GM12878 (cell line): ENCODE results near the gene OR11H7. TPM values are rescaled to one million over a fixed set of nuclear protein-coding genes. Genes with fewer than 3 reads are reported as not detected.

Experiments used
- ATAC-seq: fragments of 200-7000 bp; cut with Tn5 transposase; 3 replicates; pipeline ENCODE4 v1.9.1; 2020; ENCODE audit warnings: mild to moderate bottlenecking, moderate library complexity
- BruUV-seq: library from RNA; stranded (reverse); fragments of 400-500 nt; replicated peaks from 2 replicates; lab custom pipeline; 2021; lab: Mats Ljungman, UMichigan
- CTCF ChIA-PET: fragments of 300-600 bp; sonication (Branson Sonifier 250); formaldehyde crosslinking; extraction: SDS; loops from one replicate; lab custom pipeline; 2021; ENCODE audit warnings: inconsistent platforms; lab: Yijun Ruan, JAX
- POLR2A ChIA-PET: fragments of 350-600 bp; formaldehyde crosslinking; extraction: SDS; loops from one replicate; lab custom pipeline; 2021; ENCODE audit warnings: inconsistent platforms; lab: Charles Lee
- RAD21 ChIA-PET: fragments of 300-600 bp; sonication (Branson Sonifier 250); formaldehyde crosslinking; loops from one replicate; lab custom pipeline; 2023; ENCODE audit warnings: antibody characterized with exemption; ENCODE audit not compliant: unreplicated experiment; lab: Charles Lee
- SMC1A ChIA-PET: fragments of 300-600 bp; sonication (Branson Sonifier 250); formaldehyde crosslinking; loops from one replicate; lab custom pipeline; 2023; ENCODE audit not compliant: unreplicated experiment, uncharacterized antibody; lab: Charles Lee
- DNase-seq: peaks from one replicate; pipeline ENCODE4 v3.0.0-alpha.2; 2011; ENCODE audit warnings: low read depth, low spot score
- FAIRE-seq: peaks from 3 replicates; lab custom pipeline; 2011; peaks lifted over from hg19 to GRCh38; lab: Jason Lieb, UNC
- H2AFZ ChIP-seq: 2 replicates; pipeline ENCODE4 v1.6.0; 2011; ENCODE audit warnings: low read depth, low read length, control low read depth; ENCODE audit not compliant: control insufficient read depth
- H3K27ac ChIP-seq: 2 replicates; pipeline ENCODE4 v1.5.1; 2011; ENCODE audit warnings: control low read depth; ENCODE audit not compliant: control insufficient read depth, insufficient read depth
- H3K27me3 ChIP-seq, 2 experiments: replicated peaks in 1 of 2; 2 replicates each; pipeline versions ENCODE4 v1.6.0 to v1.6.1; 2011; ENCODE audit warnings: low read length in 1 of 2; ENCODE audit not compliant: control insufficient read depth in 2 of 2, insufficient read depth in 2 of 2
- H3K36me3 ChIP-seq, 2 experiments: 2 replicates each; pipeline ENCODE4 v1.5.1; 2011; ENCODE audit warnings: low read length in 1 of 2; ENCODE audit not compliant: control insufficient read depth in 2 of 2, insufficient read depth in 2 of 2
- H3K4me1 ChIP-seq: 2 replicates; pipeline ENCODE4 v1.6.1; 2011; ENCODE audit warnings: mild to moderate bottlenecking, low read length, moderate library complexity, mixed read lengths; ENCODE audit not compliant: control insufficient read depth, insufficient read depth
- H3K4me2 ChIP-seq: 2 replicates; pipeline ENCODE4 v1.6.0; 2011; ENCODE audit warnings: control low read depth; ENCODE audit not compliant: control insufficient read depth, insufficient read depth
- H3K4me3 ChIP-seq: fragments of 200-600 bp; sonication (generic); 2 replicates; pipeline ENCODE4 v1.5.1; 2016
- H3K79me2 ChIP-seq: 2 replicates; pipeline ENCODE4 v1.6.0; 2011; ENCODE audit warnings: low read length; ENCODE audit not compliant: control insufficient read depth, insufficient read depth
- H3K9ac ChIP-seq: 2 replicates; pipeline ENCODE4 v1.8.0; 2011; ENCODE audit warnings: low read length, control low read depth, mixed read lengths; ENCODE audit not compliant: control insufficient read depth, insufficient read depth
- H3K9me3 ChIP-seq: replicated peaks from 3 replicates; pipeline ENCODE4 v1.5.1; 2011; ENCODE audit warnings: mild to moderate bottlenecking, low read length; ENCODE audit not compliant: control insufficient read depth, insufficient read depth
- H4K20me1 ChIP-seq: 2 replicates; pipeline ENCODE4 v1.6.0; 2011; ENCODE audit not compliant: control insufficient read depth, insufficient read depth
- BMI1 ChIP-seq: fragments of 450-650 bp; IDR thresholded peaks from 2 replicates; pipeline ENCODE4 v1.6.1; 2016; ENCODE audit warnings: mild to moderate bottlenecking, moderate library complexity, borderline replicate concordance
- HDGF ChIP-seq: fragments of 450-650 bp; IDR thresholded peaks from 2 replicates; pipeline ENCODE4 v1.6.1; 2016; ENCODE audit warnings: antibody characterized with exemption
- KDM1A ChIP-seq: fragments of 200-600 bp; sonication (generic); IDR thresholded peaks from 2 replicates; pipeline ENCODE4 v1.6.1; 2016; ENCODE audit warnings: borderline replicate concordance
- NRF1 ChIP-seq: conservative IDR thresholded peaks from 2 replicates; pipeline ENCODE4 v1.6.1; 2011; ENCODE audit warnings: mild to moderate bottlenecking, low read depth, low read length, improper control_type of control experiment
- PML ChIP-seq: IDR thresholded peaks from 2 replicates; pipeline ENCODE4 v1.6.1; 2012; ENCODE audit warnings: low read length, inconsistent platforms
- POLR2AphosphoS2 ChIP-seq: IDR thresholded peaks from 2 replicates; pipeline ENCODE4 v1.6.1; 2011; ENCODE audit warnings: low read depth, mild to moderate bottlenecking, low read length, improper control_type of control experiment, moderate library complexity
- RELA ChIP-seq: fragments of 450-650 bp; IDR thresholded peaks from 2 replicates; pipeline ENCODE4 v1.8.0; 2014; ENCODE audit warnings: borderline replicate concordance; ENCODE audit not compliant: partially characterized antibody
- SREBF2 ChIP-seq: IDR thresholded peaks from 2 replicates; pipeline ENCODE4 v1.6.1; 2012; ENCODE audit warnings: mild to moderate bottlenecking, low read length
- STAT1 ChIP-seq: fragments of 450-650 bp; conservative IDR thresholded peaks from 2 replicates; pipeline ENCODE4 v1.6.1; 2014; ENCODE audit warnings: antibody characterized with exemption, mild to moderate bottlenecking
- ZBTB11 ChIP-seq: fragments of 450-650 bp; formaldehyde crosslinking; IDR thresholded peaks from 2 replicates; pipeline ENCODE4 v1.5.0; 2022; ENCODE audit warnings: mild to moderate bottlenecking, missing genetic modification characterization
- ZNF24 ChIP-seq: fragments of 450-650 bp; IDR thresholded peaks from 2 replicates; pipeline ENCODE4 v1.6.1; 2017; ENCODE audit warnings: antibody characterized with exemption, mild to moderate bottlenecking
- WGBS: methylation state at CpG from one replicate; pipeline ENCODE4 v1.1.6; 2016; ENCODE audit warnings: low lambda C conversion rate; ENCODE audit not compliant: insufficient replicate concordance, insufficient coverage; ENCODE audit errors: missing lambda C conversion rate; 5-methylcytosine and 5-hydroxymethylcytosine counted together
- in situ Hi-C: fragments of 300-500 bp; cut with MboI; formaldehyde crosslinking; loops from 9 replicates; pipeline ENCODE4 v1.14.3; 2018; ENCODE audit warnings: mixed read lengths
- intact Hi-C: fragments of 100-400 bp; cut with micrococcal nuclease; formaldehyde crosslinking; loops from one replicate; pipeline ENCODE4 v1.14.2; 2022; ENCODE audit not compliant: unreplicated experiment
- polyA plus RNA-seq, 11 experiments: library from polyadenylated mRNA; depleted of rRNA in 4 of 11; unstranded in 6 of 11; stranded (reverse) in 5 of 11; fragments of >200 nt; fragmentation: Nextera tagmentation in 4 of 11; fragmentation: Illumina TruSeq in 1 of 11; extraction: Ambion mirVana in 4 of 11; extraction: Trizol in 1 of 11; gene quantifications; 1 replicate in 1 of 11; 2 replicates in 10 of 11; pipeline versions ENCODE4 v1.2.1 to v1.2.3, GENCODE V29; 2011 to 2016; ENCODE audit warnings: inconsistent platforms in 2 of 11, missing spikeins in 2 of 11, low read depth in 1 of 11
- total RNA-seq, 4 experiments: library from RNA; depleted of rRNA in 3 of 4; stranded (reverse); fragments of >200 nt in 3 of 4; fragmentation: Illumina TruSeq in 1 of 4; extraction: Trizol in 1 of 4; gene quantifications; 2 replicates each; pipeline versions ENCODE4 v1.2.1 to v1.2.3, GENCODE V29; 2013 to 2021
- TF ChIP-seq, protein P1 (sequence below): IDR thresholded peaks from 2 replicates; pipeline ENCODE4 v1.6.1; 2012; ENCODE audit warnings: improper control_type of control experiment, low read depth, low read length; ENCODE audit not compliant: insufficient replicate concordance
- TF ChIP-seq, protein P2 (sequence below): fragments of 450-650 bp; IDR thresholded peaks from 2 replicates; pipeline ENCODE4 v1.6.1; 2017; ENCODE audit warnings: low read depth, mild to moderate bottlenecking, moderate library complexity

OR11H7 gene
- total and polyA plus RNA-seq, 10 of the 15 experiments (the other 5 are each of a cell fraction or from before 2014, with no cell fraction given): 0.10 TPM; not detected in 9

GRCh38 chr14:20209595-20209994, 19.2 kb upstream of the OR11H7 start:
- no peak for ATAC-seq
- in situ Hi-C loops: loop anchor here (5.0 kb wide), 1 partner anchor 33 kb away; no protein-coding TSS in a partner anchor
- CTCF ChIA-PET: no interaction called here
- RAD21 ChIA-PET: no interaction called here
- Histone ChIP-seq H3K4me1 (no peaks in the 10 kb centered on the region), H4K20me1 (no peaks in the 10 kb centered on the region), H3K9me3 (no peaks in the 10 kb centered on the region), H3K79me2 (no peaks in the 10 kb centered on the region)
- SMC1A ChIA-PET: no interaction called here
- no TSS peak for BruUV-seq
- 78% methylated on average over 2 of the region's 2 CpGs for WGBS
- no peak for TF ChIP-seq PML
- no peak for TF ChIP-seq RELA
- no peak for TF ChIP-seq SREBF2
- no peak for TF ChIP-seq NRF1
- TF ChIP-seq POLR2AphosphoS2: no peak
- TF ChIP-seq HDGF: no peak
- TF ChIP-seq STAT1: no peak
- TF ChIP-seq, protein P1, sequence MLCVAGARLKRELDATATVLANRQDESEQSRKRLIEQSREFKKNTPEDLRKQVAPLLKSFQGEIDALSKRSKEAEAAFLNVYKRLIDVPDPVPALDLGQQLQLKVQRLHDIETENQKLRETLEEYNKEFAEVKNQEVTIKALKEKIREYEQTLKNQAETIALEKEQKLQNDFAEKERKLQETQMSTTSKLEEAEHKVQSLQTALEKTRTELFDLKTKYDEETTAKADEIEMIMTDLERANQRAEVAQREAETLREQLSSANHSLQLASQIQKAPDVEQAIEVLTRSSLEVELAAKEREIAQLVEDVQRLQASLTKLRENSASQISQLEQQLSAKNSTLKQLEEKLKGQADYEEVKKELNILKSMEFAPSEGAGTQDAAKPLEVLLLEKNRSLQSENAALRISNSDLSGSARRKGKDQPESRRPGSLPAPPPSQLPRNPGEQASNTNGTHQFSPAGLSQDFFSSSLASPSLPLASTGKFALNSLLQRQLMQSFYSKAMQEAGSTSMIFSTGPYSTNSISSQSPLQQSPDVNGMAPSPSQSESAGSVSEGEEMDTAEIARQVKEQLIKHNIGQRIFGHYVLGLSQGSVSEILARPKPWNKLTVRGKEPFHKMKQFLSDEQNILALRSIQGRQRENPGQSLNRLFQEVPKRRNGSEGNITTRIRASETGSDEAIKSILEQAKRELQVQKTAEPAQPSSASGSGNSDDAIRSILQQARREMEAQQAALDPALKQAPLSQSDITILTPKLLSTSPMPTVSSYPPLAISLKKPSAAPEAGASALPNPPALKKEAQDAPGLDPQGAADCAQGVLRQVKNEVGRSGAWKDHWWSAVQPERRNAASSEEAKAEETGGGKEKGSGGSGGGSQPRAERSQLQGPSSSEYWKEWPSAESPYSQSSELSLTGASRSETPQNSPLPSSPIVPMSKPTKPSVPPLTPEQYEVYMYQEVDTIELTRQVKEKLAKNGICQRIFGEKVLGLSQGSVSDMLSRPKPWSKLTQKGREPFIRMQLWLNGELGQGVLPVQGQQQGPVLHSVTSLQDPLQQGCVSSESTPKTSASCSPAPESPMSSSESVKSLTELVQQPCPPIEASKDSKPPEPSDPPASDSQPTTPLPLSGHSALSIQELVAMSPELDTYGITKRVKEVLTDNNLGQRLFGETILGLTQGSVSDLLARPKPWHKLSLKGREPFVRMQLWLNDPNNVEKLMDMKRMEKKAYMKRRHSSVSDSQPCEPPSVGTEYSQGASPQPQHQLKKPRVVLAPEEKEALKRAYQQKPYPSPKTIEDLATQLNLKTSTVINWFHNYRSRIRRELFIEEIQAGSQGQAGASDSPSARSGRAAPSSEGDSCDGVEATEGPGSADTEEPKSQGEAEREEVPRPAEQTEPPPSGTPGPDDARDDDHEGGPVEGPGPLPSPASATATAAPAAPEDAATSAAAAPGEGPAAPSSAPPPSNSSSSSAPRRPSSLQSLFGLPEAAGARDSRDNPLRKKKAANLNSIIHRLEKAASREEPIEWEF: no peak
- TF ChIP-seq, protein P2, sequence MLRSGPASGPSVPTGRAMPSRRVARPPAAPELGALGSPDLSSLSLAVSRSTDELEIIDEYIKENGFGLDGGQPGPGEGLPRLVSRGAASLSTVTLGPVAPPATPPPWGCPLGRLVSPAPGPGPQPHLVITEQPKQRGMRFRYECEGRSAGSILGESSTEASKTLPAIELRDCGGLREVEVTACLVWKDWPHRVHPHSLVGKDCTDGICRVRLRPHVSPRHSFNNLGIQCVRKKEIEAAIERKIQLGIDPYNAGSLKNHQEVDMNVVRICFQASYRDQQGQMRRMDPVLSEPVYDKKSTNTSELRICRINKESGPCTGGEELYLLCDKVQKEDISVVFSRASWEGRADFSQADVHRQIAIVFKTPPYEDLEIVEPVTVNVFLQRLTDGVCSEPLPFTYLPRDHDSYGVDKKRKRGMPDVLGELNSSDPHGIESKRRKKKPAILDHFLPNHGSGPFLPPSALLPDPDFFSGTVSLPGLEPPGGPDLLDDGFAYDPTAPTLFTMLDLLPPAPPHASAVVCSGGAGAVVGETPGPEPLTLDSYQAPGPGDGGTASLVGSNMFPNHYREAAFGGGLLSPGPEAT: no peak
- no peak for TF ChIP-seq KDM1A
- no peak for TF ChIP-seq ZBTB11 (CRISPR knock-in tag)
- TF ChIP-seq BMI1: no peak
- no peak for TF ChIP-seq ZNF24
- TF ChIP-seq, all 136 proteins: peak for 0
- FAIRE-seq: no peak
- intact Hi-C loops: no loop called here
- Histone ChIP-seq H3K4me3 (no peak overlapping the region), H3K27ac (no peak overlapping the region), H2AFZ (no peak overlapping the region), H3K27me3 (no peaks in the 10 kb centered on the region), H3K4me2 (no peak overlapping the region), H3K36me3 (no peaks in the 10 kb centered on the region), H3K9ac (no peak overlapping the region)
- POLR2A ChIA-PET: no interaction called here
- DNase-seq: no peak
